ENCODE data around the gene ZNF81. TPM values are rescaled to one million over a fixed set of nuclear protein-coding genes. Genes with fewer than 3 reads are reported as not detected.
"Not testable (repeated sequence)": the region's sequence is repeated elsewhere in the genome, so short reads cannot be mapped to it uniquely, and the experiment has no call there.

Gene ZNF81
- polyA plus RNA-seq, 1 donor from 2014 or later: 2.8 TPM

DNA sequence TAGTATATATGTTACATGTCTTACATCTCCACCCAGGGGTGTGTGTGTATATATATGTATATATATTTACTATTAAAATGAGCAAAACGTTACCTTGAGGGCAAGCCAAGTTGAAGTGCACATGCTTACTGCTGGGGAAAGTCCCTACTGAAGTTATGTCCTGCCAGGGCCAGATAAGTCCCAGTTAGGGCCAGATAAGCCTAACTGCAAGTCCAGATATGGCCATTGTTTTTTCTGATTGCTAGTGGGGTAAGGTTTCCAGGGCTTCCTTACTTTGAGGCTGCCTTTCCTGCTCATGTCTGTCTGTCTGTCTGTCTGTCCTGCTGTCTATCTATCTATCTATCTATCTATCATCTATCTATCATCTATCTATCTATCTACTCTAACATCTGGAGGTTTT, 19.3 kb upstream of the ZNF81 start:
- Mint-ChIP-seq H3K36me3 (peaks cover 3% of the 10 kb centered on the region), H3K4me1 (no peaks in the 10 kb centered on the region), H3K9me3 (peaks cover 0 to 1% (median 0%) of the 10 kb centered on the region in 3 donors), H3K4me3 (no peak overlapping the region), H3K27me3 (peaks cover 4% of the 10 kb centered on the region), H3K27ac (no peak overlapping the region)

DNA sequence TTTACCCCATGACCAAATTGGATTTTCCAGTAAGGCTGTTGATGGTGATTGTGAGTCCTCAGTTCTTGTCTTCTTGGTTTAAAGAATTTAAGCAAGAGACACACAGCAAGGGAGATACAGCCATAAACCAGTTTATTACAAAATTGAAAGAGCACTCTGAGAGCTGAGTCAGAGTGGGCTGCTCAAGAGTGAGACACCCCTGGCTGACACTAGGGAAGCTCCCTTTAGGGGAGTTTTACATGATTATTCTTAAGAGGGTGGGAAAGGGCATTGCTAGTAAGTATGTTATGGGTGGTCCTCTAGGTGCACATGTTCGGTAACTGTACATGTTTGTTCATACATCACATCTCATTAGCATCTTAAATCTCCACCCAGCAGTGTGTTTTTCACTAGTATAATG, 18.8 kb upstream of the ZNF81 start:
- peaks cover 3% of the 10 kb centered on the region for H3K36me3 Mint-ChIP-seq

DNA sequence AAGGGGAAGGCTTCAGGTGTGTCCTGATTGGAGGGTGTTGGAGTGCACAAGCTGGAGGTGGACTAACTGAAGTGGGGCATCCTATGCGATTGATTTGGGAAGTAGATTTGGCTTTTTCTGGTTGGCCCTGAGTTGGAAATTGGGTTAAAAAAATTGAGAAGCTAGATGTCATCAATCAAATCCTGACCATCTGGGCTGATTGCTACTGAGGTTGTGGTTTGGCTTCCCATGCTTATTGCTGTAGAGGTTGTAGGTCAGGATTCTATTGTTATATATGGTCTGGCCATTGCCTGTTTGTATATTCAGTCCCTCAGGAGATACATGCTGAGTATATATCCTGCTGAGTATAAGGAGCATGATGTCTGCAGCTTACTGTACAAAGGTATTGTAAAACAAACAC, 7.7 kb upstream of the ZNF81 start:
- Mint-ChIP-seq H3K27me3 (no peaks in the 10 kb centered on the region), H3K9me3 (no peaks in the 10 kb centered on the region), H3K36me3 (peaks cover under 1% of the 10 kb centered on the region), H3K4me3 (no peak overlapping the region), H3K27ac (no peak overlapping the region), H3K4me1 (no peaks in the 10 kb centered on the region)

More for the DNA sequence above, 18.8 kb upstream of the ZNF81 start:
- Mint-ChIP-seq H3K27me3 (peaks cover 4% of the 10 kb centered on the region), H3K9me3 (no peaks in the 10 kb centered on the region), H3K27ac (no peak overlapping the region), H3K4me1 (no peaks in the 10 kb centered on the region), H3K4me3 (no peak overlapping the region)

DNA sequence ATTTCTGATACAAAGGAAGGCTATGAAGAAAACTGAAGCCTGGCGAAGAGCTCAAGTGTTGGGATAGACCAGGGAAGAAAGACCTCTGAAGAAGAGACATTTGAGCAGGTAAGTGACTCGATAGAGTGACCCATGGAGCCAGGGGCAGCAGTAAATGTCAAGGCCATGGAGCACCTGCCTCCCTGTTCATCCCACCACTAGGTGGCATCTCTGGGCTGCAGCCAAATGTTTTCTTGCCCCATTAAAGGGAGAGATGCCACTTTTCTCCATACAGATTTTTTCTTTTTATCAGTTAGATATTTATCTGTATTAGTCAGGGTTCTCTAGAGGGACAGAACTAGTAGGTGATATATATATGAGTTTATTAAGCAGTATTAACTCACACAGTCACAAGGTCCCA, 4.9 kb upstream of the ZNF81 start:
- H3K36me3 Mint-ChIP-seq: no peaks in the 10 kb centered on the region
- H3K4me3 Mint-ChIP-seq: no peak overlapping the region
- H3K27me3 Mint-ChIP-seq: no peaks in the 10 kb centered on the region
- peaks cover 0 to 5% (median 5%) of the 10 kb centered on the region in 3 donors for H3K4me1 Mint-ChIP-seq
- H3K9me3 Mint-ChIP-seq: peaks cover 0 to 1% (median 0%) of the 10 kb centered on the region in 3 donors
- H3K27ac Mint-ChIP-seq: no peak overlapping the region

DNA sequence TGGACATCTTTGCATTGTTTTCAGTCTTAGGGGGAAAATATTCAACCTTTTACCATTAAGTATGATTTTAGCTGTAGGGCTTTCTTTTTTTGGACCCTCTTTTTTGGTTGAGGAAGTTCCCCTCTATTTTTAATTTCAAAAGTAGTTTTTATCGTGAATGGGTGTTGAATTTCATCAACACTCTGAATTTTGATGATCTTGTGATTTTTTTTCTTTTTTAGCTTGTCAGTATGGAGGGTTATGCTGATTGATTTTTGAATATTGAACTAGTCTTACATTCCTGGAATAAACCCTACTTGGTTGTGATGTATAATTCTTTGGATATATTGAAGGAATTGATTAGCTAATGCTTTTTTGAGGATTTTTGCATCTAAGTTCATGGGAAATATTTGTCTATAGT, 1.7 kb downstream of the ZNF81 start:
- H3K4me3 Mint-ChIP-seq: no peak overlapping the region

GRCh38 chrX:47840111-47840510, 3.4 kb downstream of the ZNF81 start:
- Mint-ChIP-seq H3K4me3 (no peak overlapping the region), H3K4me1 (peaks cover 7 to 19% (median 14%) of the 10 kb centered on the region in 3 donors)

More for the DNA sequence above, 1.7 kb downstream of the ZNF81 start:
- Mint-ChIP-seq H3K4me1 (peaks cover 7 to 19% (median 14%) of the 10 kb centered on the region in 3 donors), H3K27me3 (no peaks in the 10 kb centered on the region), H3K27ac (peak overlapping the region in 1 of 3 donors; percentile 40), H3K9me3 (peaks cover 0 to 1% (median 0%) of the 10 kb centered on the region in 3 donors), H3K36me3 (peaks cover 3% of the 10 kb centered on the region)

DNA sequence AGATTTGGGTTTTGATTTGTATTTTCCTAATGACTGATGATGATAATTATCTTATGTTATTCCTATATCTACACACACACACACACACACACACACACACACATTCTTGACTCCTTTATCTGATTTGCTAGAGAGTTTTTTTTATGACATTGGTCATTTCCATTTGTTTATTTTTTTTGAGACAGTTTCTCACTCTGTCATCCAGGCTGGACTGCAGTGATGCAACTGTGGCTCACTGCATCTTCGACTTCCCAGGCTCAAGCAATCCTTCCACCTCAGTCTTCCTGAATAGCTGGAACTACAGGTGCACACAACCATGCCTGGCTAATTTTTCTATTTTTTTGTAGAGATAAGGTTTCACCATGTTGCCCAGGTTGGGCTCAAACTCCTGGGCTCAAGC, 6.7 kb downstream of the ZNF81 start:
- Mint-ChIP-seq H3K4me1 (peaks cover 0 to 12% (median 6%) of the 10 kb centered on the region in 3 donors), H3K36me3 (peaks cover 3% of the 10 kb centered on the region), H3K27me3 (peaks cover 2% of the 10 kb centered on the region), H3K27ac (peak overlapping the region in 1 of 3 donors; percentile 85), H3K4me3 (no peak overlapping the region), H3K9me3 (no peaks in the 10 kb centered on the region)

More at GRCh38 chrX:47840111-47840510, 3.4 kb downstream of the ZNF81 start:
- H3K27ac Mint-ChIP-seq: no peak overlapping the region
- peaks cover 3% of the 10 kb centered on the region for H3K36me3 Mint-ChIP-seq
- no peaks in the 10 kb centered on the region for H3K27me3 Mint-ChIP-seq
- H3K9me3 Mint-ChIP-seq: peaks cover 0 to 1% (median 0%) of the 10 kb centered on the region in 3 donors

DNA sequence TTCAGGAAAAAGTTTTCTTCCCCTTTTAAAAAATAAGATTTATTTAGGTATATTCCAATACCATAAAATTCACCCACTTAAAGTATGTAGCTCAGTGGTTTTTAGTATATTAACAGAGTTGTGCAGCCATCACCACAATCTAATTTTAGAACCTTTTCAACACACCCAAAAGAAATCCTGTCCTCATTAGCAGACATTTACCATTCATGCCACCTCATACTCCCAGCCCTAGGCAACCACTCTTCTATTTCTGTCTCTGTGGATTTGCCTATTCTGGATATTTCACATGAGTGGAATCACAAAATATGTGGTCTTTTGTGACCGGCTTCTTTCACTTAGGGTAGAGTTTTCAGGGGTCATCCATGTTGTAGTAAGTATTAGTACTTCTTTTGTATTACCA, 7.4 kb downstream of the ZNF81 start:
- Mint-ChIP-seq H3K4me3 (no peak overlapping the region), H3K27me3 (peaks cover 2% of the 10 kb centered on the region), H3K4me1 (peaks cover 0 to 10% (median 4%) of the 10 kb centered on the region in 3 donors), H3K9me3 (no peaks in the 10 kb centered on the region), H3K27ac (no peak overlapping the region), H3K36me3 (peaks cover 3% of the 10 kb centered on the region)

- H3K36me3 Mint-ChIP-seq: peaks cover 3% of the 10 kb centered on the region
- no peaks in the 10 kb centered on the region for H3K9me3 Mint-ChIP-seq
- H3K4me1 Mint-ChIP-seq: peaks cover 0 to 13% (median 4%) of the 10 kb centered on the region in 3 donors
- H3K4me3 Mint-ChIP-seq: no peak overlapping the region
- H3K27ac Mint-ChIP-seq: no peak overlapping the region
- H3K27me3 Mint-ChIP-seq: peaks cover 4% of the 10 kb centered on the region
Measured at GRCh38 chrX:47846040-47846439, 9.3 kb downstream of the ZNF81 start.

DNA sequence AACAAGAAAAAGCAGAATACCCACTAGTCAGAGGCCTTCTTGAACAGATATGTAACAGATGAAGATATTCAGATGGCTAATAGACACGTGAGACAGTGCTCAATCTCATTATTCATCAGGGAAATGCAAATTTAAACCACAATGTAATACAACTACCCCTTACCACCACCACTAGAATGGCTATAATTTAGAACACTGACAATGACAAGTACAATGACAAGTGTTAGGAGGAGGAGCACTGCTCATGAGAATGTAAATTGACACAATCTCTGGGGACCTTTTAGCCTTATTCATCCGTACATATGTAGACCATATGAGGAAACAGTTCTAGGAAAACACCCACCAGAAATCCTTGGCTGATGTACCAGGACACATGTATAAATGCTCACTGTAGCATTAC, 13.1 kb downstream of the ZNF81 start:
- H3K27ac Mint-ChIP-seq: peak overlapping the region in 2 of 3 donors; percentile 17 to 26
- peaks cover 4% of the 10 kb centered on the region for H3K27me3 Mint-ChIP-seq
- no peaks in the 10 kb centered on the region for H3K9me3 Mint-ChIP-seq
- no peaks in the 10 kb centered on the region for H3K36me3 Mint-ChIP-seq
- H3K4me1 Mint-ChIP-seq: peaks cover 0 to 9% (median 0%) of the 10 kb centered on the region in 3 donors
- no peak overlapping the region for H3K4me3 Mint-ChIP-seq

DNA sequence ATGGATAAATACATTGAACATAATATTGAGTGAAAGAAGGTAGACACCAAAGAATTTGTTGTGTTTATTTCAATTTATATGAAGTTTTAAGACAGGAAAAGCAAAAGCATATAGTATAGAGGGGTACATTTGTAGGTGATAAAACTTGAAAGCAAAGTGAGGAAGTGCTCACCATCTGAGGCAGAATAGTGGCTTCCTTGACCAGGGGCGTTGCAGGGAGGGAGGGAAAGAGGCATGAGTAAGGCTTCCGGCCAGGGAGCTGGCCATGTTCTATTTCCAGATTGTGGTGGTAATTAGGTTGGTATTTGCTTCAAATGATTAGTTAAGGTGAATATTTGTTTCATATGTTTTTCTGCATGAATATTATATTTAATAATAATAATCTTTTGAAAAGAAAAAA, 13.7 kb downstream of the ZNF81 start:
- not testable (repeated sequence) for H3K27me3 Mint-ChIP-seq, H3K4me1 Mint-ChIP-seq, H3K36me3 Mint-ChIP-seq, H3K4me3 Mint-ChIP-seq, H3K9me3 Mint-ChIP-seq
- H3K27ac Mint-ChIP-seq: peak overlapping the region in 1 of 3 donors; percentile 17

DNA sequence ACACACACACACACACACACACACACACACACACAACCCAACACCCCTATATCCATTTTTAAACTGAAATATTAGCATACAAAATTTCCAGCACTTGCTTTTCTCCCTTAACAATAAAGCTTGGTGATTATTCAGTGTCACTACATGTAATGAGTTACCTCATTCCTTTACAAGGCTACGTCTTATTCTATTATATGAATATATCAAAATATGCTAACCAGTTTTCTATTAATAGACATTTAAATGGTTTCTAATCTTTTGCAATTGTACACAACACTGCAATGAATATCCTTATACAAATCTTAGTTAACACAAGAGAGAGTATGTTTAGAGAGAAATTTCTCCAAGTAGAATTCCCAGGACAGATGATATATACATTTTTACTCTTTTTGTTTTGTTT, 14.2 kb downstream of the ZNF81 start:
- Mint-ChIP-seq H3K4me1 (peaks cover 0 to 9% (median 0%) of the 10 kb centered on the region in 3 donors), H3K27me3 (peaks cover 3% of the 10 kb centered on the region), H3K9me3 (no peaks in the 10 kb centered on the region), H3K27ac (no peak overlapping the region), H3K36me3 (no peaks in the 10 kb centered on the region), H3K4me3 (no peak overlapping the region)

DNA sequence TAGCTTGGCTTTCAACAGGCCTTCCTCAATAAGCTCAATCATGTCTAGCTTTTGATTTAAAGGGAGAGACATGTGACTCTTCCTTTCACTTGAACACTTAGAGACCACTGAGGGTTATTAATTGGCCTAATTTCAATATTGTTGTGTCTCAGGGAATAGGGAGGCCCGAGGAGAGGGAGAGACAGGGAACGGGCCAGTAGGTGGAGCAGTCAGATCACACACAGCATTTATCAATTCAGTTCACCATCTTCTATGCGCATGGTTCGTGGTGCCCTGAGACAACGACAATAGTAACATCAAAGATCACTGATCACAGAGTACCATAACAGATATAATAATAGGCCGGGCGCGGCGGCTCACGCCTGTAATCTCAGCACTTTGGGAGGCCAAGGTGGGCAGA, 17.8 kb downstream of the ZNF81 start:
- Mint-ChIP-seq H3K4me1 (peaks cover 0 to 9% (median 0%) of the 10 kb centered on the region in 3 donors), H3K36me3 (no peaks in the 10 kb centered on the region), H3K27me3 (peaks cover under 1% of the 10 kb centered on the region), H3K9me3 (no peaks in the 10 kb centered on the region), H3K27ac (no peak overlapping the region), H3K4me3 (no peak overlapping the region)

DNA sequence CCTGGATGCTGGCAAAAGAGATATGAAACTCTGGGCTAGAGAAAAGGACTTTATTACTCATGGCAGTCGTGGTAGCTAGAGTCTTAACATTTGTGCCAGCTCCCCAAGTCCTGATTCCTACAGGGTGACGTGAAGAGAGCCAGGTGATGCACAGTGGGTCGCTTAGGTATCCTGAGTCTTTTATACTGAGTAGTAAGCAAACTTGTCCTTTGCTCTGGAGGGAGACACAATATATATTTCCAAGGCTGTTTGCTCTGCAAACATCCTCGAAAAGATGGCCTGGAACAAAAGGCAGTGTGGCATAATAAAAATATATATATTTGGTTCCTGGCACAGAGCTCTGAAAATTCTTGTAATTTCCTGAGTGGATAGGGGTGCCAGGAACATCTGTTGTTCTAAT, 23.0 kb downstream of the ZNF81 start:
- Mint-ChIP-seq H3K9me3 (no peaks in the 10 kb centered on the region), H3K27ac (no peak overlapping the region), H3K4me1 (no peaks in the 10 kb centered on the region), H3K4me3 (no peak overlapping the region), H3K36me3 (no peaks in the 10 kb centered on the region), H3K27me3 (no peaks in the 10 kb centered on the region)

DNA sequence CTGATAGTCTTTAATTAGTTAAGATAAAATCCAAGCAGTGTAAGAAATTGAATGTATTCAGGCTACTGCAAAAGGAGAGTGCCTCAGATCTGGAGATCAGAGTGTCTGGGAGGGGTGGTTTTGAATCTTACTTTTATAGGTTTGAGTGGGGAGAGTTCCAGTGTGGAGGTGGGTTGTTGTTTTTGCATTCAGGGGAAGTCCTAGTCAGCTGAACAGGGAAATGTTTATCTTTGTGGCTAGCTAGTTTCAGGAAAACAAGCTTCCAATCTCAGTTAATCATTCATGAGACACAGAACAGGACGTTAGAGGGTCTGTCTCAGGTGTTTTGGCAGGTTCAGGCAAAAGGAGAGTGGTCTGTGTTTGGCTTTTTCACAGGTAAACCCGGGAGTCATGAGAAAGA, 26.0 kb downstream of the ZNF81 start:
- Mint-ChIP-seq H3K36me3 (no peaks in the 10 kb centered on the region), H3K9me3 (no peaks in the 10 kb centered on the region), H3K27ac (no peak overlapping the region), H3K4me1 (no peaks in the 10 kb centered on the region), H3K27me3 (no peaks in the 10 kb centered on the region), H3K4me3 (no peak overlapping the region)

- no peaks in the 10 kb centered on the region for H3K9me3 Mint-ChIP-seq
- H3K27ac Mint-ChIP-seq: no peak overlapping the region
Measured at GRCh38 chrX:47863187-47863586, 26.5 kb downstream of the ZNF81 start.

More at GRCh38 chrX:47863187-47863586, 26.5 kb downstream of the ZNF81 start:
- Mint-ChIP-seq H3K36me3 (no peaks in the 10 kb centered on the region), H3K4me3 (no peak overlapping the region), H3K27me3 (no peaks in the 10 kb centered on the region), H3K4me1 (no peaks in the 10 kb centered on the region)

Measured in IgD-negative memory B cell (primary cell).